GM19372 (cell line): ENCODE results near the gene CARMIL1.
"Not testable (repeated sequence)": the region's sequence is repeated elsewhere in the genome, so short reads cannot be mapped to it uniquely, and the experiment has no call there.

Experiments used
- ATAC-seq: cut with Tn5 transposase; IDR thresholded peaks from one replicate; pipeline ENCODE4 v1.9.1; 2021; ENCODE audit warnings: mild to moderate bottlenecking, low read depth, moderate library complexity; ENCODE audit not compliant: unreplicated experiment

The CARMIL1 gene

GRCh38 chr6:25428758-25429317 lies 149.7 kb downstream of the CARMIL1 start:
- ATAC-seq: no peak

GRCh38 chr6:25431306-25431974 lies 152.3 kb downstream of the CARMIL1 start:
- ATAC-seq: no peak

- no peak for ATAC-seq
These were observed 152.8 kb downstream of the CARMIL1 start for GRCh38 chr6:25431975-25432307.

- ATAC-seq: no peak
These were observed 155.7 kb downstream of the CARMIL1 start for GRCh38 chr6:25434921-25435320.

GRCh38 chr6:25435416-25435985 lies 156.3 kb downstream of the CARMIL1 start:
- ATAC-seq: no peak

- no peak for ATAC-seq
These were observed 157.6 kb downstream of the CARMIL1 start for GRCh38 chr6:25436760-25437159.

GRCh38 chr6:25439368-25439767 lies 160.2 kb downstream of the CARMIL1 start:
- no peak for ATAC-seq

- ATAC-seq: no peak
These were observed 162.6 kb downstream of the CARMIL1 start for GRCh38 chr6:25441663-25442270.

- ATAC-seq: no peak
These were observed 163.7 kb downstream of the CARMIL1 start for GRCh38 chr6:25442898-25443297.

GRCh38 chr6:25444521-25444920 lies 165.3 kb downstream of the CARMIL1 start:
- ATAC-seq: not testable (repeated sequence)

GRCh38 chr6:25446830-25447569 lies 167.8 kb downstream of the CARMIL1 start:
- ATAC-seq: no peak

GRCh38 chr6:25447570-25447929 lies 168.4 kb downstream of the CARMIL1 start:
- no peak for ATAC-seq

GRCh38 chr6:25448965-25449538 lies 169.9 kb downstream of the CARMIL1 start:
- no peak for ATAC-seq

- ATAC-seq: no peak
These were observed 170.6 kb downstream of the CARMIL1 start for GRCh38 chr6:25449774-25450173.

- ATAC-seq: no peak
These were observed 171.5 kb downstream of the CARMIL1 start for GRCh38 chr6:25450469-25451198.

GRCh38 chr6:25452031-25452430 lies 172.9 kb downstream of the CARMIL1 start:
- ATAC-seq: no peak

GRCh38 chr6:25453288-25453687 lies 174.1 kb downstream of the CARMIL1 start:
- ATAC-seq: no peak

- ATAC-seq: no peak
These were observed 175.0 kb downstream of the CARMIL1 start for GRCh38 chr6:25454136-25454535.

- ATAC-seq: no peak
These were observed 177.3 kb downstream of the CARMIL1 start for GRCh38 chr6:25456249-25457040.
